Measurements from ENCODE around the gene ENC1. TPM values are rescaled to one million over a fixed set of nuclear protein-coding genes. Genes with fewer than 3 reads are reported as not detected.

ENC1 gene
- total and polyA plus RNA-seq, 11 donors = 1.4 to 11.0 (median 5.1) TPM

DNA sequence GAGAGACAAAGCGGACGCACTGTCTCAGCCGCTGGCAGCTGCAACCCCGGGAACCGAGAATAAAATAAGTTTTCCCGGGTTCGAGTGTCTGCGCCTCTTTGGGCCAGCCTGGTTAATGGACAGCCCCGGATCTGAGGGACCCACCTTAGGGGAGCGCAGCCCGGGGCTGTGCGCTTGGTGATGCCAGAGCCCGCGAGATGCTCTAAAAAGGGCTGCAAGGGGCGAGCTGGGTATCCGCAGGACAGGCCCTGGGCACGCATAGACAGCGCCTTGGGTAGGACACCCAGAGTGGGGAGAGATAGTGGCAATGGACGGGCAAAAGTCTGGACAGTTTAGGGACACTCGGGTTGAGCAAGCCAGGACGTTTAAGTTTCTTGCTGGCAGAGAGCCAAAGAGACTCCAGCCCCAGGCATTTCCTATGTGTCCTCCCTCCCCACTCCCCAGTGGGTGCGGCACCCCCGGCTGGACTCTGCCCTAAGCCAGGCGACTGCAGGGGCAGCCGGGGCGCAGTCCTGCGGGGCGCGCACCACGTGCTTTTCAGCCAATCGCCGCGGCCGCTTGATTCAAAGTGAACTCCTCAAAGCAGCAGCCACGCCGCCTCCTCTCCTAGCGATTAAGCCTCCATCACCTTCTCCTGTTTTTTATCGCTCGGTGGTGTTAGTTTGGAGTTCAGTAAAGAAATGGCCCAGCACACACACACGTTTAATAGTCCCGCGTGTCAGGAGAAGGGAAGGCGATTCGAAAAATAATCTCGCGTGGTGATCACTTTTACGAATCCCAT is 616 bp upstream of the ENC1 start:
- WGBS, 4 donors = 0 to 2% (median 1%) methylated on average over 40 to 47 of the region's 47 CpGs

DNA sequence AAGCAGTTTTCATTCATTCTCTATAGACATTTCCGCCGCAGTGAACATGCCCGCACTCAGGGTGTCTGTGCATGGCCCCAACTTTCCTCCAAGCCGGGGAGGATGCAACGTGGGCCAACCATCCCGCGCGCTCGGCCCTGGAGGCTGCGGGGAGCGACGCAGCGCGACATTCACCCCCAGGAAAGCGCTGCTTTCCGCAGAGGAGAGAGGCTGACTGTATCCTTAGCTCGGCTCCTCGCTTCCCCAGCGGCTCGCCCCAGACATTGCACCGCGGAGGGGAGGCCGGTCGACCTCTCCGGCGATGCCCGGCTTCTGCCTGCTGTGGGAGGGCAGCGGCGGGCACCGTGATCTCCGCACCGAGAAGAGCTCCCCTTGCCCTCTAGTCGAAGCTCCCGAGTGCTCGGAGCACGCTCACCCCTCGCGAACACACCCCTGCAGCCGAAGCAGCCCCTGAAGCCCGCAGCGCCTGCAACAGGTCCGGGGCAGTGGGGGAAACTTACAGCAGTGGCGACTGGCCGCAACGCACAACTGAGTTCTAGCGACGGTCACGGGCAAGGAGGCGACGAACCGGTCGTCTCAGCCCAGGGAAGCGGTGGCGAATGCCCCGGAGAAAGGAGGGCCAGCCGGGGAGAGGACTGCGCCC is 600 bp downstream of the ENC1 start:
- TF ChIP-seq, protein P1, sequence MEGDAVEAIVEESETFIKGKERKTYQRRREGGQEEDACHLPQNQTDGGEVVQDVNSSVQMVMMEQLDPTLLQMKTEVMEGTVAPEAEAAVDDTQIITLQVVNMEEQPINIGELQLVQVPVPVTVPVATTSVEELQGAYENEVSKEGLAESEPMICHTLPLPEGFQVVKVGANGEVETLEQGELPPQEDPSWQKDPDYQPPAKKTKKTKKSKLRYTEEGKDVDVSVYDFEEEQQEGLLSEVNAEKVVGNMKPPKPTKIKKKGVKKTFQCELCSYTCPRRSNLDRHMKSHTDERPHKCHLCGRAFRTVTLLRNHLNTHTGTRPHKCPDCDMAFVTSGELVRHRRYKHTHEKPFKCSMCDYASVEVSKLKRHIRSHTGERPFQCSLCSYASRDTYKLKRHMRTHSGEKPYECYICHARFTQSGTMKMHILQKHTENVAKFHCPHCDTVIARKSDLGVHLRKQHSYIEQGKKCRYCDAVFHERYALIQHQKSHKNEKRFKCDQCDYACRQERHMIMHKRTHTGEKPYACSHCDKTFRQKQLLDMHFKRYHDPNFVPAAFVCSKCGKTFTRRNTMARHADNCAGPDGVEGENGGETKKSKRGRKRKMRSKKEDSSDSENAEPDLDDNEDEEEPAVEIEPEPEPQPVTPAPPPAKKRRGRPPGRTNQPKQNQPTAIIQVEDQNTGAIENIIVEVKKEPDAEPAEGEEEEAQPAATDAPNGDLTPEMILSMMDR (IDR thresholded peaks at IDR 0.05) = peak in 1 of 12 donors; percentile 13
- TF ChIP-seq POLR2A (IDR thresholded peaks at IDR 0.05) = no peak
- peak in 4 of 5 donors; percentile 35 to 75 (median 50) for DNase-seq
- Histone ChIP-seq H3K4me1 (peaks cover 0 to 68% (median 32%) of the 10 kb centered on the region in 12 donors), H3K27ac (peak overlapping the region; percentile 81 to 96 (median 92)), H3K27me3 (no peaks in the 10 kb centered on the region), H3K4me3 (peak overlapping the region; percentile 69 to 91 (median 80)), H3K9me3 (no peaks in the 10 kb centered on the region), H3K36me3 (peaks cover 0 to 13% (median 9%) of the 10 kb centered on the region in 9 donors)
- intact Hi-C loops (cut with DNase I) = loop anchor here (2.0 to 10.0 kb wide), 22 partner anchors 63 to 1045 kb away; no protein-coding TSS in a partner anchor
- ATAC-seq = peak; percentile 23 to 47 (median 32)
- WGBS, 4 donors = 0 to 1% (median 0%) methylated on average over 32 to 57 of the region's 57 CpGs

More for the DNA sequence above, 616 bp upstream of the ENC1 start:
- Histone ChIP-seq H3K36me3 (peaks cover 0 to 1% (median 0%) of the 10 kb centered on the region in 9 donors), H3K9me3 (no peaks in the 10 kb centered on the region), H3K27ac (peak overlapping the region; percentile 81 to 96 (median 92)), H3K27me3 (no peaks in the 10 kb centered on the region), H3K4me3 (peak overlapping the region; percentile 69 to 91 (median 80)), H3K4me1 (peaks cover 0 to 57% (median 26%) of the 10 kb centered on the region in 12 donors)
- peak; percentile 22 to 69 (median 59) for ATAC-seq
- DNase-seq = peak; percentile 78 to 90 (median 81)
- TF ChIP-seq, protein P1 (IDR thresholded peaks at IDR 0.05) = no peak
- TF ChIP-seq POLR2A (IDR thresholded peaks at IDR 0.05) = no peak
- intact Hi-C loops (cut with DNase I) = loop anchor here (2.0 to 10.0 kb wide), 18 partner anchors 102 to 1046 kb away; no protein-coding TSS in a partner anchor

DNA sequence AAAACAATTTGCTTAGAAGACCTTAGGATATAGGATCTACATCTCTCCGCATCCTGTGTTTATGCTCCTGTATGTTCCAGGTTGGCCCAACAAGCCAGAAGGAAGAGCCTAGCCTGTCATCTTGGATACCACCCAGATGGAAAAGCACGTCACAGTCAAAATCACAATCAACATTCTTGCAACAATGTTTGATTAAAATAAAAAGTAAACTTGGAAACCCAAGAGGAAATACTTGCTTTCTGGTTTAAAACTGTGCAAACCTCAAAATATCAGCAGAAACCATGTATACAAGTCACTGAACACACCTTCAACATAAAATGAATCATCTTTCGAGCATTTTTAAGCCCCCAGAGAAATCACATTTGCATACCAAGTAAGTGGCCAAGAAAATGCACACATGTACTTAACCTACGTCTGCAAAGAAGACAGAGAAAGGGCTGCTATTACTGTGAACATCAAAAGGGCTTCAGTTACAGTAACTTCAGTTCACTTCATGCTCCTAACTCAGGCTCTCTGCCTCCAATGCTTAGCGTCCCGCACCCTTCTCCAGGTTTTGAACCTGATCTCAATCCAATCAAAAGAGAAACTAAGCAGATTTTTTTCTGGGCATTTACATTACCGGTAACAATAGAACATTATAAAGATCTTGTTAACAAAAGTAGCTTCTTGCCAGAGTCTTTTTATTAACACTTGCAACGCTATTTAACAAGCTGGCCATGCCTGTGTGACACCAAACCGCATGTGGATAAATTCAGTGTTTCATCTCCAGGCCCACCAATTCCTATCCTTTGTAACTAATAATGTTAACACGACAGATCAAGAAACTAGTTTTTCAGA is 1.3 kb downstream of the ENC1 start:
- intact Hi-C loops (cut with DNase I) = loop anchor here in 5 of 10 donors (2.0 to 10.0 kb wide), 5 partner anchors 62 to 434 kb away; no protein-coding TSS in a partner anchor
- DNase-seq (no peak), ATAC-seq (no peak)
- no peak for TF ChIP-seq POLR2A (IDR thresholded peaks at IDR 0.05)
- TF ChIP-seq, protein P1 (IDR thresholded peaks at IDR 0.05) = no peak
- Histone ChIP-seq H3K4me1 (peaks cover 0 to 74% (median 37%) of the 10 kb centered on the region in 12 donors), H3K4me3 (peak overlapping the region; percentile 69 to 91 (median 80)), H3K36me3 (peaks cover 0 to 20% (median 17%) of the 10 kb centered on the region in 9 donors), H3K27me3 (no peaks in the 10 kb centered on the region), H3K9me3 (no peaks in the 10 kb centered on the region), H3K27ac (peak overlapping the region; percentile 81 to 96 (median 92))
- 22 to 32% (median 28%) methylated on average over 10 of the region's 10 CpGs for WGBS, 4 donors

Measured in heart left ventricle (tissue), 16 donors.